Omental fat pad (tissue), 4 donors: ENCODE results near the gene TAF12. TPM values are rescaled to one million over a fixed set of nuclear protein-coding genes. Genes with fewer than 3 reads are reported as not detected.
A peak's percentile ranks its signal among the peaks of the same experiment; 100 is the strongest.
"Not testable (repeated sequence)": the region's sequence is repeated elsewhere in the genome, so short reads cannot be mapped to it uniquely, and the experiment has no call there.

Experiments
- ATAC-seq: fragments of 150-250 bp; one replicate; pipeline ENCODE4 v1.9.1; 2016; ENCODE audit warnings: mild to moderate bottlenecking, moderate library complexity; ENCODE audit not compliant: low FRiP score
- DNase-seq: peaks from one replicate; pipeline ENCODE4 v3.0.0-alpha.2; 2019; ENCODE audit warnings: low spot score
- total RNA-seq, 4 donors: library from RNA; depleted of rRNA; stranded (reverse); fragments of >200 nt; gene quantifications; one replicate each; pipeline ENCODE4 v1.1.0, GENCODE V29; 2016
- TF ChIP-seq, protein P1 (sequence below), 3 donors: fragments of 450-650 bp; IDR thresholded peaks; one replicate each; pipeline ENCODE4 v1.5.1; 2016 to 2017; ENCODE audit warnings: antibody characterized with exemption in 3 of 3, mild to moderate bottlenecking in 3 of 3, moderate library complexity in 2 of 3

TAF12 gene
- total RNA-seq, 4 donors from 2014 or later = 15.0 to 22.5 (median 19.6) TPM

DNA sequence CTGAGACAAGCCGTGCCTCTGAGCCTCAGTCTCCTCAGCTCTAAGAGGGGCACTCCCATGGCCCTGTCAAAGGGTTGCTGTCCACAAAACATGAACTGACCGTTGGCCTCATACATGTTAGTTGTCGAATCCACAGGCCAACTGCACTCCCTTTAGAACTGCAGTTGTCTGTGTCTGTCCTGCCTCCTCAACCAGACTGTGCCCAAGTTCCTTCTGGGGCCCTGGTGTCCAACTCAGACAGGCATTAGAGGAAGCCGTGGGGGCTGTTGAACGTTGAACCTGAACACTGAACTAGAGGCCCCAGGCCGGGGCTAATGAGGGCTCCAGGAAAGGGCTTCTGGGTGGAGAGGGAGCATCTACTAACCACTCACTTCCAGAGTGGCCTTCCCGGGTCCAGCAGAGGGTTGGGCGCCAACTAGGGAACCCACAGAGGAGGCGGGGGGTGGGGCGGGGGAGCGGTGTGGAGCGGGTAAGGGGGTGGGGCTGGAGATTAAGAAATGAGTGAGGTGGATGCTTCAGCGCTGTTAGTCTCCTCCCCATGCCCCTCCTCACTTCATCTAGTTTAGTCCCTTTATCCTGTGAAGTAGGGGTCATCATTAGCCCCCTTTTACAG is 51.1 kb downstream of the TAF12 start, which contains the start of gene RAB42:
Gene RAB42, plus strand, starts transcription at position 558 of the 613 bp plus-strand sequence. CDS start 247 bp downstream, outside the sequence.
- ATAC-seq = peak; percentile 76
- no peak for DNase-seq
- TF ChIP-seq, protein P1, sequence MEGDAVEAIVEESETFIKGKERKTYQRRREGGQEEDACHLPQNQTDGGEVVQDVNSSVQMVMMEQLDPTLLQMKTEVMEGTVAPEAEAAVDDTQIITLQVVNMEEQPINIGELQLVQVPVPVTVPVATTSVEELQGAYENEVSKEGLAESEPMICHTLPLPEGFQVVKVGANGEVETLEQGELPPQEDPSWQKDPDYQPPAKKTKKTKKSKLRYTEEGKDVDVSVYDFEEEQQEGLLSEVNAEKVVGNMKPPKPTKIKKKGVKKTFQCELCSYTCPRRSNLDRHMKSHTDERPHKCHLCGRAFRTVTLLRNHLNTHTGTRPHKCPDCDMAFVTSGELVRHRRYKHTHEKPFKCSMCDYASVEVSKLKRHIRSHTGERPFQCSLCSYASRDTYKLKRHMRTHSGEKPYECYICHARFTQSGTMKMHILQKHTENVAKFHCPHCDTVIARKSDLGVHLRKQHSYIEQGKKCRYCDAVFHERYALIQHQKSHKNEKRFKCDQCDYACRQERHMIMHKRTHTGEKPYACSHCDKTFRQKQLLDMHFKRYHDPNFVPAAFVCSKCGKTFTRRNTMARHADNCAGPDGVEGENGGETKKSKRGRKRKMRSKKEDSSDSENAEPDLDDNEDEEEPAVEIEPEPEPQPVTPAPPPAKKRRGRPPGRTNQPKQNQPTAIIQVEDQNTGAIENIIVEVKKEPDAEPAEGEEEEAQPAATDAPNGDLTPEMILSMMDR (IDR thresholded peaks at IDR 0.05) = no peak

DNA sequence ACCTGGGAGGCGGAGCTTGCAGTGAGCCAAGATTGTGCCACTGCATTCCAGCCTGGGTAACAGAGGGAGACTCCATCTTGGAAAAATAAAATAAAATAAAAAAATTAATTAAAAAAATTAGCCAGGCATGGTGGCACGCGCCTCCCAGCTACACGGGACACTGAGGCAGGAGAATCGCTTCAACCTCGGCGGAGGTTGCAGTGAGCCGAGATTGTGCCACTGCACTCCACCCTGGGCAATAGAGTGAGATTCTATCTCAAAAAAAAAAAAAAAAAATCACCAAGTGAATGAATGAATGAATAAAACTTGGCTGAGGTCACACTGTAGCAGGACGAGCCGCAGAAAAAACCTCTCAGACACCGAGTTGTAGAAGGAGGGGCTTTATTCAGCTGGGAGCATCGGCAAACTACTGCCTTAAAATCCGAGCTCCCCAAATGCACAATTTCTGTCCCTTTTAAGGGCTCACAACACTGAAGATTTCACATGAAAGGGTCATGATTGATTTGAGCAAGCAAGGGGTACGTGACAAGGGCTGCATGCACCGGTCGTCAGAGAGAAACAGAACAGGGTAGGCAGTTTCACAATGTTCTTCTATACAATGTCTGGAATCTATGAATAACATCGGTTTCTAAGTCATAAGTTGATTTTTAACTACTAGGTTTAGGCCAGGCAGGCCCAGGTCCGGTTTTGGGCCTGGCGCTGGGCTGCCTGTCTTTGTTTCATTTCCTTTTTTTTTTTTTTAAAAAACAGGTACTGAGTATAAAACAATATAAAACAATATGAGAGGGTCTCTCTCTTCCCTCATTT is 56.1 kb downstream of the TAF12 start:
- not testable (repeated sequence) for ATAC-seq, DNase-seq

DNA sequence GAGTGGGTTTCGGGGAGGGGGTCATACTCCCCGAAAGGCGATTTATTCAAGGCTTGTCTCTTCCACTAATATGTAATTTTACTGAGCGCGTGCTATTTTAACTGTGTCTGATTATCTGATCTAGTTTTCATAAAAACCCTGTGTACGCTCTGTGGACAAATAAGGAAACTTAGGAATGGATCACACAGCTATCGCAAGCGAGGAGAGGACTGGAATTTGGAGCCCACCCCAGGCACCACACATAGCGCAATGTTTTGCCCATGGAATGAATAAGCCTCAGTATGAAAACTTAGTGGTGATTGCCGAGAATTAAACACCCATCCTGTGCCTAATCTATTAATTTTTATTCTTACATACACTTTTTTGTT is 60.6 kb downstream of the TAF12 start:
- DNase-seq = no peak
- ATAC-seq = peak; percentile 30
- TF ChIP-seq, protein P1 (IDR thresholded peaks at IDR 0.05) = no peak

DNA sequence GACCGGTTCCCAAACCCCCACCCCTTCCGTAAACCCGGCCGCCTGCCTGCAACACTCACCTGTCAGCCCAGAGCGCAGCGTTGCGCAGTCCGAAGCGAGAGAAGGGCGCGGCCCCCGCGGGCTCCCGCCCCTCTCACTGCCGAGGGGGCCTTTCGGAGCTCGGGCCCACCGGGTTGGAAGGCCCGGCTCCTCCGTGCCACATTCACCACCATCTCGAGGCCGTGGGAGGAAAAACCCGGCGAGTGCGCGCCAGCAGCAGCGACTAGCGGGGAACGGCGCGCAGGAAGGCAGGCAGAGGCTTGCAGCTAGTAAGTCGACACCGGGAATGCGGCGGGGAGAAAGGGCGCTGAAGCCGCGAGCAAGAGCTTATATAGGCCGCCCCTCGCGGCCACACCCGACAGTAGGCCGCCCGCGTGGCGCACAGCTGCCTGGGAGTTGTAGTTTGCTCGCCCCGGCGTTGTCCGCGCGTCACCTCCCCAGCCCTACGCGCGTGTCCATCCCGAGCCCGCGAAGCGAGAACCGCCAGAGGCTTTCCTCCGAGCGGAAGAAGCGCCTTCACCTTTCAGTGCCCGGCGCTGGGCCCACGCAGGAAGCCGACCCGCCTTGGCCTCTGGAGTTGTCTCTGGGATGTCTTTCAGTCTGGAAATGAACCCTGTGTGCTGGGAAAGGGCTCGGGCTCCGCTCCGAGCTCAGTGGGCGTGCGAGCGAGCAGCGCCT is 61.2 kb downstream of the TAF12 start:
- ATAC-seq (peak; percentile 99), DNase-seq (peak; percentile 76)
- TF ChIP-seq, protein P1 (IDR thresholded peaks at IDR 0.05) = no peak

DNA sequence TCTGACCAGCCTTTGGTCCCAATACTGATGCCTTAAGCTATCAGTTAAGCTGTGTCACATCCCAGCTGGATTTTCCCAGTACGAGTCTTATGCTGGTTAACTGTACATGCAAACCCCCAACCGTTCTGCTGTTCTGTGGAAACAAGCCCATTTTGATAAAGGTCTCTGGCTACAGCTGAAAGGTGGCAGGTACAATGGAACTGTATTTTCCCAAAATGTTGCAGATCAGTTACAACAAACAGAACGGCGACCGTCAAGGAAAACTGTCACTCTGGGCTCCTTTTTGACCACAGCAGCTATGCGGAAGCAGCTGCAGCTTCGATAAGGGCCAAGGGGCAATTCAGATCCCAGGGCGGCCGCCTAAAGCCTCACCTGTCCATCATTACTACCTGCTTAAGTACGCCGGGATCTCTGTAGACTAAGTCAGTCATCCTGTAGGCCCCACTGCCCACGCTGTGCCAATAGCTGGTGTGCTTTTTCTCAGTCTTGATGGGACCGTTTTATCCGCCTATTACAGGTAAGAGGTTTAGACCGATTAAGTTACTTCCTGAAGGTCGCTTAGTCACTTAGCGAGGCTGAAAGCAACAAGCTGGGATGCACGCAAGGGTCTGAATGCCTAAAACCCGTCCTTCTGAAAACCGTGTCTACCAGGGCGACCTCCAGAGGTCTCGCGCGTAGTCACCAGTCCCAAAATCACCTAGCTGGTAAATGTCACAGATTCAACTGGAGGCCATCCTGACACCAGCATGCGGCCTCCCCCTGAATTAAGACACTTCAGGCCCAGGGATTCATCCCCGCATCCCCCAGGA is 61.9 kb downstream of the TAF12 start:
- peak; percentile 0 for ATAC-seq
- TF ChIP-seq, protein P1 (IDR thresholded peaks at IDR 0.05) = no peak
- no peak for DNase-seq

DNA sequence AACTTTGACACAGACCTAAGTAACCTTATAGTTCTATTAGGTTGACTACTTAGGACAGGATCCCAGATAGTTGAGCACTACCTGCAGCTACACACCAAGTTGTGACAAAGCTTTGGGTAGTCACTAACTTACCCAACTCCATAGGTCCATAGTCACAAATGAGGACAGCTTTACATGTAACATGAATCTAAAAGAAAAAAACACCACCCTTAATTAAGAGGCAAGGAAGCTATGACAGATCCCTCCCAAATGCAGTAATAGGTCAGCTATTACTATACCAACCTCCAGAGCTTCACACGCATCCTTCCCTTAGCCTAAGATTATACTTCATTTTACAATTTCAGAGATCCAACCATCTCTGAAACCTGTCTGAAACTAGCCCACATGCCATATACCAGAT is 63.5 kb downstream of the TAF12 start:
- DNase-seq (no peak), ATAC-seq (no peak)
- TF ChIP-seq, protein P1 (IDR thresholded peaks at IDR 0.05) = no peak
